Stimulated activated CD4-positive, alpha-beta T cell treated with anti-CD3 and anti-CD28 coated beads, TNF-alpha, amount 100 ng/mL, for 48 hours (primary cell): Measurements from ENCODE around the gene SLC5A2.

Experiments used
- DNase-seq, 3 donors: peaks; one replicate each; pipeline ENCODE4 v3.0.0-alpha.2; 2020; ENCODE audit warnings: low read depth in 3 of 3

Gene SLC5A2

GRCh38 chr16:31459687-31460581 lies 23.0 kb upstream of the SLC5A2 start:
- DNase-seq, result peak; percentile 100

- DNase-seq, result no peak
Observed at GRCh38 chr16:31460582-31461002, 22.3 kb upstream of the SLC5A2 start.

GRCh38 chr16:31461201-31461920 lies 21.6 kb upstream of the SLC5A2 start:
- no peak for DNase-seq

GRCh38 chr16:31461921-31462804 lies 20.8 kb upstream of the SLC5A2 start:
- no peak for DNase-seq

- no peak for DNase-seq
Observed at GRCh38 chr16:31464348-31464769, 18.6 kb upstream of the SLC5A2 start.

- no peak for DNase-seq
Observed at GRCh38 chr16:31464781-31465260, 18.1 kb upstream of the SLC5A2 start.

- no peak for DNase-seq
Observed at GRCh38 chr16:31465788-31466370, 17.0 kb upstream of the SLC5A2 start.

DNA sequence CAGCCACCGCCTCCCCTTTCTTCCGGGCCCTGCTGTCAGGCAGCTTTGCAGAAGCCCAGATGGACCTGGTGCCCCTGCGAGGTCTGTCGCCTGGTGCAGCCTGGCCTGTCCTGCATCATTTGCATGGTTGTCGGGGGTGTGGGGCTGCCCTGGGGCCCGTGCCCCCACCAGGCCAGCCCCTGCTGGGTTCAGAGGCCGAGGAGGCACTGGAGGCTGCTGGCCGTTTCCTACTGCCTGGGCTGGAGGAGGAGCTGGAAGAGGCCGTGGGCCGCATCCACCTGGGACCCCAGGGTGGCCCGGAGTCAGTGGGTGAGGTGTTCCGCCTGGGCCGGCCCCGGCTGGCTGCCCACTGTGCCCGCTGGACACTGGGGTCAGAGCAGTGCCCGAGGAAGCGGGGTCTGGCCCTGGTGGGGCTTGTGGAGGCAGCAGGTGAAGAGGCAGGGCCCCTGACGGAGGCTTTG lies 16.5 kb upstream of the SLC5A2 start:
- no peak for DNase-seq

DNA sequence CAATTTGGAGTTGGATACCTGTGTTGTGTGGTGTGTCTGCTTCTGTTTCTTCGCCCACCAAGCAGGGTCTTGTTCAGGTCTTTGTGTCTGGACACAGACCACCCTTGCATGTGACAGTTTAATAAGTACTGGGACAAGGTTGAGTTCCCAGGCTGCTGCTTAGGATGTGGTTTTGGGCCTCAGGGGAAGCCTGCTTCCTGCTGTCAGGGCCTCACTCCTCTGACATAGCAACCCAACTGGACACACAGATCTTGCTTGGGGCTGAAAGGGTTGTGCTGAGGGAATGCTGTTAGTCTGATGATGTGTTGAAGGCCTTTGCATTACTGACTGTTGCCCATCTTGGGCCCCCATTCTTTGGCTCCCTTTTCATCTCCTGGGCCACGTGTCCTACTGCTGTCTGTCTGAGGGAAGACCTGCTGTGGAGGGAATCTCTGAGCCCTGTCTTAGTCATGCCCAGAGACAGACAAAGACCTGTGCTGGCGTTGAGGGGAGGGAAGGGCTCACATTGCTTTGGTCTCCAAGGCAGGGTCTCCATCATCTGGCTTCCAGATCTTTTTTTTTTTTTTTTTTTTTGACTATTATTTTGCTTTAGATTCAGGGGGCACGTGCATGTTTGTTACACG lies 15.7 kb upstream of the SLC5A2 start:
- no peak for DNase-seq

- DNase-seq, result no peak
Observed at GRCh38 chr16:31467858-31468257, 15.1 kb upstream of the SLC5A2 start.

- no peak for DNase-seq
Observed at GRCh38 chr16:31470615-31471014, 12.3 kb upstream of the SLC5A2 start.

GRCh38 chr16:31471241-31471874 lies 11.6 kb upstream of the SLC5A2 start:
- no peak for DNase-seq

DNA sequence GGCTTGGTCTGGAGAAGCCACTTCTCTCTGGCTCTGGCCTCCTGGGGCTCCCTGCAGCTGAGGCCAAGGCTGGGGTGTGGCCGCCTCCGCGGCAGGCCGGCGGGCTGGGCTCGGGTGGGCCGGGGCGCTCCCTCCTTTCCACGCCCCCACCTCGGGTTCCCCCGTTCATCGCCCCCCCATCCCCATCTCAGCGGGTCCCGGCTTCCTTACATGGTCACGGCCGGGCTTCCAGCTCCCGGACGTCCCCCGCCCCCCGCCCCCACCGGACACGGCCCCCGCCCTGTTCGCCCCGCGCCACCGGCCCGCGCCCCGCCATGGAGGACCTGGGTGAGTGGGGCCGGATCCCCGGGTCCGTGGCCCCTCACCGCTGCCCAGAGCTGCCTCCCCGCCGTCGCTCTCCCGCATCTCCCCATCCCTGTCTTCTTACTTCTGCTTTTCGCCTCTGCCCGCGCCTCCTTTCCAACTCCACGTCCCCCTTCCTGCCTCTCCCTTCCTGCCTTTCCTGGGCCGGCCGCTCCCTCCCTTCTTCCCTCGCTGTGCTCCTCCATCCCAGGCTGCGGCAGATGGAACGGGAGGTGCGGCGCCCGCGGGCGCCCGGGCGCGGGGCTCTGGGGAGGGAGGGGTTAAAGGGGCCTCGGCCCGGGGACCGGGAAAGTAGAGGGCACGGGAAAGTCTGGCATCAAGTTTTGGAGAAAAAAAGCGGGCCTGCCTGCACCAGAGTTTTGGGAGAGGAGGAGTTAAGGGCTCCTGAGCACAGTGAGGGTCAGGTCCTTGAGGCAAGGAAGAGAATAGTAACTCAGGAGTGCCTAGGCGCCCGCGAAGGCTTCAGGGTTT lies 10.8 kb upstream of the SLC5A2 start, which contains the start of gene TGFB1I1:
TGFB1I1 (plus strand) TSS at position 278 of the 834 bp plus-strand sequence; CDS start at position 315, 37 bp downstream.
- no peak for DNase-seq

DNA sequence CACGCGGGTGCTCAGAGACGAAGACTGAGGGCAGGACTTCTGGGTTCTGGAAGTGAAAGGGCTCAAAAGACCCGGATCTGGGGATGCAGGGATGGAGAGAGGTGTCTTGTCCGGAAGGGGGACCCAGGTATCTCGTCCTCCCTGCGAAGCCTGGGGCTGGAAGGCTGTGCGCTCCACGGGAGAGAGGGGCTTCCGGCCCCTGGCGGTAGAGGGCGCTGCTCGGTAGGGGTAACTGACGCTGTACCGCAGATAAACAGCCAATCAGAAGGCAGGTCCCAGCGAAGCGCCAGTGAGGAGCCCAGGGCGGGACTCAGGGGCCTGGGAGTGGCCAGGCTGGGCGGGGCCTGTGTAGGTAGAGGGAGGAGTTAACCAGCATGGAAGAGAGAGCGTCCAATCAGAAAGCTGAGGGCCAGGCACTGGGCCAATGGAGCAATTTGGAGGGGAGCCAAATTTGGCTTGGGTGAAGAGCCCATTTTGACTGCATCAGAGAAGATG lies 10.2 kb upstream of the SLC5A2 start:
- DNase-seq, result peak in 1 of 3 donors; percentile 51

GRCh38 chr16:31473264-31473984 lies 9.5 kb upstream of the SLC5A2 start:
- DNase-seq, result no peak

DNA sequence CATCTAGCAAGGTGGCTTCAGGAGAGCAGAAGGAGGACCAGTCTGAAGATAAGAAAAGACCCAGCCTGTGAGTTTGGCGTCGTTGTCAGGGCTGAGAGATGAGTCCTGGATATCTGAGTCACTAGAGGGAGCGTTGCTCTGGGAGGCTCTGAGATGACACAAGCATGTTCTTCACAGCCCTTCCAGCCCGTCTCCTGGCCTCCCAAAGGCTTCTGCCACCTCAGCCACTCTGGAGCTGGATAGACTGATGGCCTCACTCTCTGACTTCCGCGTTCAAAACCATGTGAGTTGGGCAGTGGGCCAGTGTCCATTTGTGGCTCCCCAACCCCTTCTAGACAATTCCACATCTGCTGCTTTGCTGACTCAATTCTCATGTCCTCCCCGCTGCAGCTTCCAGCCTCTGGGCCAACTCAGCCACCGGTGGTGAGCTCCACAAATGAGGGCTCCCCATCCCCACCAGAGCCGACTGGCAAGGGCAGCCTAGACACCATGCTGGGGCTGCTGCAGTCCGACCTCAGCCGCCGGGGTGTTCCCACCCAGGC lies 8.7 kb upstream of the SLC5A2 start:
- DNase-seq, result no peak

- DNase-seq, result no peak
Observed at GRCh38 chr16:31474773-31475738, 7.9 kb upstream of the SLC5A2 start.
